Smooth muscle cell (in vitro differentiated cells): ENCODE results near the gene HEPN1. TPM values are rescaled to one million over a fixed set of nuclear protein-coding genes. Genes with fewer than 3 reads are reported as not detected.
A peak's percentile ranks its signal among the peaks of the same experiment; 100 is the strongest.

ENCODE experiments used
- DNase-seq: peaks from one replicate; lab custom pipeline; 2025; ENCODE audit not compliant: unreplicated experiment; lab: John Stamatoyannopoulos, UW
- H2AFZ ChIP-seq: fragments of 200-600 bp; sonication (generic); 2 replicates; pipeline ENCODE4 v1.6.0; 2016; ENCODE audit warnings: antibody characterized with exemption, low read depth, mild to moderate bottlenecking
- H3F3A ChIP-seq: fragments of 200-600 bp; sonication (generic); 2 replicates; pipeline ENCODE4 v1.6.0; 2017; ENCODE audit warnings: antibody characterized with exemption, low read depth
- H3K27ac ChIP-seq: fragments of 200-600 bp; sonication (generic); 2 replicates; pipeline ENCODE4 v1.5.1; 2016; ENCODE audit warnings: low read depth, mild to moderate bottlenecking
- H3K27me3 ChIP-seq: fragments of 200-600 bp; sonication (generic); 2 replicates; pipeline ENCODE4 v1.6.1; 2016; ENCODE audit warnings: low read depth, mild to moderate bottlenecking
- H3K36me3 ChIP-seq: fragments of 200-600 bp; sonication (generic); 2 replicates; pipeline ENCODE4 v1.5.1; 2016; ENCODE audit warnings: low read depth
- H3K4me1 ChIP-seq: fragments of 200-600 bp; sonication (generic); 2 replicates; pipeline ENCODE4 v1.5.1; 2016; ENCODE audit warnings: low read depth
- H3K4me2 ChIP-seq: fragments of 200-600 bp; sonication (generic); 2 replicates; pipeline ENCODE4 v1.6.0; 2016; ENCODE audit warnings: mild to moderate bottlenecking
- H3K4me3 ChIP-seq: fragments of 200-600 bp; sonication (generic); 2 replicates; pipeline ENCODE4 v1.5.1; 2016; ENCODE audit warnings: mild to moderate bottlenecking
- H3K79me2 ChIP-seq: fragments of 200-600 bp; sonication (generic); 2 replicates; pipeline ENCODE4 v1.6.0; 2016; ENCODE audit warnings: low read depth, mild to moderate bottlenecking
- H3K9ac ChIP-seq: fragments of 200-600 bp; sonication (generic); 2 replicates; pipeline ENCODE4 v1.6.0; 2016; ENCODE audit warnings: low read depth
- H3K9me3 ChIP-seq: fragments of 200-600 bp; sonication (generic); replicated peaks from 2 replicates; pipeline ENCODE4 v1.5.1; 2016; ENCODE audit warnings: low read depth
- H4K20me1 ChIP-seq: fragments of 200-600 bp; sonication (generic); 2 replicates; pipeline ENCODE4 v1.6.0; 2016; ENCODE audit warnings: low read depth
- CTCF ChIP-seq: fragments of 200-600 bp; sonication (generic); IDR thresholded peaks from 2 replicates; pipeline ENCODE4 v1.5.1; 2017; ENCODE audit warnings: borderline replicate concordance, mild to moderate bottlenecking, antibody characterized with exemption; ENCODE audit not compliant: insufficient read depth, poor library complexity, severe bottlenecking
- WGBS: methylation state at CpG from one replicate; pipeline ENCODE4 v1.1.7; 2016; ENCODE audit warnings: low lambda C conversion rate; 5-methylcytosine and 5-hydroxymethylcytosine counted together
- polyA plus RNA-seq: library from polyadenylated mRNA; unstranded; fragments of >200 nt; fragmentation: Nextera tagmentation; extraction: Ambion mirVana; gene quantifications from 2 replicates; pipeline ENCODE4 v1.2.1, GENCODE V29; 2016
- total RNA-seq: library from RNA; depleted of rRNA; stranded (reverse); fragments of >200 nt; gene quantifications from 2 replicates; pipeline ENCODE4 v1.2.3, GENCODE V29; 2014

Gene HEPN1
- total and polyA plus RNA-seq, 2 experiments from 2014 or later: not detected

- Histone ChIP-seq H3K9me3 (no peaks in the 10 kb centered on the region), H3F3A (peaks cover 4% of the 10 kb centered on the region), H4K20me1 (no peaks in the 10 kb centered on the region), H3K4me3 (no peak overlapping the region), H3K27ac (no peak overlapping the region), H3K9ac (no peak overlapping the region), H3K79me2 (no peaks in the 10 kb centered on the region), H3K4me2 (no peak overlapping the region), H3K4me1 (peaks cover 15% of the 10 kb centered on the region), H3K27me3 (peaks cover 9% of the 10 kb centered on the region), H2AFZ (no peak overlapping the region), H3K36me3 (no peaks in the 10 kb centered on the region)
- no peak for TF ChIP-seq CTCF
- DNase-seq: no peak
Measured at GRCh38 chr11:124950601-124951330, 31.7 kb downstream of the HEPN1 start.

GRCh38 chr11:124951341-124951740, 32.3 kb downstream of the HEPN1 start:
- Histone ChIP-seq H3K79me2 (no peaks in the 10 kb centered on the region), H3K9me3 (no peaks in the 10 kb centered on the region), H3K36me3 (no peaks in the 10 kb centered on the region), H3F3A (peaks cover 4% of the 10 kb centered on the region), H3K27me3 (peaks cover 9% of the 10 kb centered on the region), H3K27ac (no peak overlapping the region), H4K20me1 (no peaks in the 10 kb centered on the region), H3K4me2 (no peak overlapping the region), H3K9ac (no peak overlapping the region), H3K4me1 (peaks cover 15% of the 10 kb centered on the region), H2AFZ (no peak overlapping the region), H3K4me3 (no peak overlapping the region)
- WGBS: 83% methylated on average over 3 of the region's 3 CpGs
- no peak for TF ChIP-seq CTCF
- DNase-seq: no peak

- Histone ChIP-seq H3K79me2 (no peaks in the 10 kb centered on the region), H3K9me3 (no peaks in the 10 kb centered on the region), H3K9ac (peak within 1 kb of the TSS; percentile 82), H3K4me2 (peak within 1 kb of the TSS; percentile 90), H3K4me1 (peaks cover 15% of the 10 kb centered on the region), H3F3A (peaks cover 4% of the 10 kb centered on the region), H3K36me3 (no peaks in the 10 kb centered on the region), H3K27ac (peak within 1 kb of the TSS; percentile 91), H2AFZ (peak within 1 kb of the TSS; percentile 99), H3K27me3 (peaks cover 9% of the 10 kb centered on the region), H3K4me3 (peak within 1 kb of the TSS; percentile 61), H4K20me1 (no peaks in the 10 kb centered on the region)
- DNase-seq: peak; percentile 78
- no peak for TF ChIP-seq CTCF
- 2% methylated on average over 50 of the region's 54 CpGs for WGBS
Measured at GRCh38 chr11:124953753-124954589, 34.9 kb downstream of the HEPN1 start, which contains the start of gene CCDC15. CCDC15 (plus strand) TSS chr11:124954202; CDS start chr11:124954733, 531 bp downstream.
